Bronchial epithelial cell (primary cell): ENCODE measurements around the gene APOL4. TPM values are rescaled to one million over a fixed set of nuclear protein-coding genes. Genes with fewer than 3 reads are reported as not detected.

Experiments used
- DNase-seq: peaks from one replicate; pipeline ENCODE4 v3.0.0-alpha.2; 2010; ENCODE audit warnings: low read depth
- FAIRE-seq: peaks from 2 replicates; lab custom pipeline; 2011; peaks lifted over from hg19 to GRCh38; lab: Jason Lieb, UNC
- H3K27me3 ChIP-seq: 2 replicates; pipeline ENCODE4 v1.5.1; 2011; ENCODE audit warnings: low read length; ENCODE audit not compliant: control insufficient read depth, insufficient read depth
- H3K36me3 ChIP-seq: 2 replicates; pipeline ENCODE4 v1.5.1; 2011; ENCODE audit warnings: low read length; ENCODE audit not compliant: control insufficient read depth, insufficient read depth
- H3K4me3 ChIP-seq: 2 replicates; pipeline ENCODE4 v1.5.1; 2011; ENCODE audit warnings: mild to moderate bottlenecking, low read depth, low read length, control low read depth
- CTCF ChIP-seq: IDR thresholded peaks from 2 replicates; pipeline ENCODE4 v1.5.1; 2011; ENCODE audit warnings: mild to moderate bottlenecking, moderate library complexity, low read length, control low read depth, inconsistent platforms; ENCODE audit not compliant: insufficient read depth, severe bottlenecking
- total RNA-seq: library from RNA; depleted of rRNA; stranded (reverse); fragments of >200 nt; gene quantifications from 2 replicates; pipeline ENCODE4 v1.2.1, GENCODE V29; 2014

APOL4 gene
- total RNA-seq, 1 donor from 2014 or later: under 0.01 TPM

- FAIRE-seq: no peak
- Histone ChIP-seq H3K27me3 (peaks cover 2% of the 10 kb centered on the region), H3K36me3 (no peaks in the 10 kb centered on the region), H3K4me3 (no peak overlapping the region)
- peak; percentile 71 for TF ChIP-seq CTCF
- peak; percentile 43 for DNase-seq
Observed at GRCh38 chr22:36194971-36195370, 6.6 kb downstream of the APOL4 start.

GRCh38 chr22:36194385-36194784 lies 7.2 kb downstream of the APOL4 start:
- no peaks in the 10 kb centered on the region for H3K36me3 ChIP-seq
- no peak for FAIRE-seq

GRCh38 chr22:36193577-36193976 lies 8.0 kb downstream of the APOL4 start:
- H3K36me3 ChIP-seq: no peaks in the 10 kb centered on the region
- DNase-seq (no peak), FAIRE-seq (no peak)
- H3K4me3 ChIP-seq: no peak overlapping the region
- H3K27me3 ChIP-seq: peaks cover 2% of the 10 kb centered on the region
- TF ChIP-seq CTCF: no peak

More at GRCh38 chr22:36194385-36194784, 7.2 kb downstream of the APOL4 start:
- Histone ChIP-seq H3K4me3 (no peak overlapping the region), H3K27me3 (peaks cover 2% of the 10 kb centered on the region)
- TF ChIP-seq CTCF: no peak
- no peak for DNase-seq

- H3K36me3 ChIP-seq: no peaks in the 10 kb centered on the region
- DNase-seq (no peak), FAIRE-seq (no peak)
- H3K27me3 ChIP-seq: peaks cover 3% of the 10 kb centered on the region
- no peak overlapping the region for H3K4me3 ChIP-seq
- TF ChIP-seq CTCF: no peak
Observed at GRCh38 chr22:36193171-36193570, 8.4 kb downstream of the APOL4 start.

GRCh38 chr22:36192542-36192941 lies 9.1 kb downstream of the APOL4 start:
- Histone ChIP-seq H3K4me3 (no peak overlapping the region), H3K27me3 (peaks cover 2% of the 10 kb centered on the region), H3K36me3 (no peaks in the 10 kb centered on the region)
- DNase-seq: no peak
- TF ChIP-seq CTCF: no peak
- FAIRE-seq: no peak
